ENCODE results near the gene CARM1.
"Not testable (repeated sequence)": the region's sequence is repeated elsewhere in the genome, so short reads cannot be mapped to it uniquely, and the experiment has no call there.

The CARM1 gene

GRCh38 chr19:10846500-10847202, 24.7 kb upstream of the CARM1 start:
- DNase-seq (ENCODE audit: extremely low read depth in 1 of 2, low read depth in 1 of 2): no peak

- DNase-seq (ENCODE audit: extremely low read depth in 1 of 2, low read depth in 1 of 2): no peak
Measured at GRCh38 chr19:10848230-10848856, 23.0 kb upstream of the CARM1 start, which contains the start of gene C19orf38. Gene C19orf38, plus strand, starts transcription at chr19:10848415. Its CDS starts 94 bp downstream, at chr19:10848509.

- no peak for DNase-seq (ENCODE audit: extremely low read depth in 1 of 2, low read depth in 1 of 2)
Measured at GRCh38 chr19:10850631-10851030, 20.7 kb upstream of the CARM1 start.

GRCh38 chr19:10852098-10852800, 19.1 kb upstream of the CARM1 start:
- DNase-seq (ENCODE audit: extremely low read depth in 1 of 2, low read depth in 1 of 2): no peak

- DNase-seq (ENCODE audit: extremely low read depth in 1 of 2, low read depth in 1 of 2): no peak
Measured at GRCh38 chr19:10852941-10853340, 18.4 kb upstream of the CARM1 start.

GRCh38 chr19:10854350-10855089, 16.8 kb upstream of the CARM1 start:
- DNase-seq (ENCODE audit: extremely low read depth in 1 of 2, low read depth in 1 of 2): no peak

GRCh38 chr19:10855879-10856522, 15.4 kb upstream of the CARM1 start:
- DNase-seq (ENCODE audit: extremely low read depth in 1 of 2, low read depth in 1 of 2): no peak

- DNase-seq (ENCODE audit: extremely low read depth in 1 of 2, low read depth in 1 of 2): not testable (repeated sequence)
Measured at GRCh38 chr19:10856899-10857298, 14.5 kb upstream of the CARM1 start.

- no peak for DNase-seq (ENCODE audit: extremely low read depth in 1 of 2, low read depth in 1 of 2)
Measured at GRCh38 chr19:10858204-10858828, 13.0 kb upstream of the CARM1 start.

- DNase-seq (ENCODE audit: extremely low read depth in 1 of 2, low read depth in 1 of 2): no peak
Measured at GRCh38 chr19:10861103-10861651, 10.2 kb upstream of the CARM1 start.

- no peak for DNase-seq (ENCODE audit: extremely low read depth in 1 of 2, low read depth in 1 of 2)
Measured at GRCh38 chr19:10862561-10863106, 8.7 kb upstream of the CARM1 start.

- DNase-seq (ENCODE audit: extremely low read depth in 1 of 2, low read depth in 1 of 2): no peak
Measured at GRCh38 chr19:10863107-10863717, 8.1 kb upstream of the CARM1 start.

GRCh38 chr19:10864538-10864899, 6.8 kb upstream of the CARM1 start:
- peak; percentile 49 to 69 for DNase-seq (ENCODE audit: extremely low read depth in 1 of 2, low read depth in 1 of 2)

GRCh38 chr19:10866495-10866894, 4.9 kb upstream of the CARM1 start:
- no peak for DNase-seq (ENCODE audit: extremely low read depth in 1 of 2, low read depth in 1 of 2)

GRCh38 chr19:10868872-10869547, 2.3 kb upstream of the CARM1 start:
- DNase-seq (ENCODE audit: extremely low read depth in 1 of 2, low read depth in 1 of 2): no peak

GRCh38 chr19:10869872-10870311, 1.5 kb upstream of the CARM1 start:
- DNase-seq (ENCODE audit: extremely low read depth in 1 of 2, low read depth in 1 of 2): not testable (repeated sequence)

GRCh38 chr19:10870501-10870954, 825 bp upstream of the CARM1 start:
- no peak for DNase-seq (ENCODE audit: extremely low read depth in 1 of 2, low read depth in 1 of 2)

GRCh38 chr19:10871711-10872545, 575 bp downstream of the CARM1 start:
- peak in 1 of 2 donors; percentile 11 for DNase-seq (ENCODE audit: extremely low read depth in 1 of 2, low read depth in 1 of 2)

All from activated CD8-positive, alpha-beta memory T cell treated with anti-CD3 and anti-CD28 coated beads for 1 hour (primary cell).